Endodermal cell (in vitro differentiated cells): ENCODE data around the gene PARP15. TPM values are rescaled to one million over a fixed set of nuclear protein-coding genes. Genes with fewer than 3 reads are reported as not detected.

Experiments
- DNase-seq: peaks from one replicate; pipeline ENCODE4 v3.0.0-alpha.2; 2017
- H3K27ac ChIP-seq: 2 replicates; pipeline ENCODE4 v1.5.1; 2013; ENCODE audit warnings: mild to moderate bottlenecking, low read depth, low read length, moderate library complexity
- H3K27me3 ChIP-seq: 2 replicates; pipeline ENCODE4 v1.6.1; 2013; ENCODE audit warnings: mild to moderate bottlenecking, low read length, moderate library complexity; ENCODE audit not compliant: insufficient read depth, control insufficient read depth, poor library complexity, severe bottlenecking
- H3K36me3 ChIP-seq: 2 replicates; pipeline ENCODE4 v1.7.0; 2013; ENCODE audit warnings: mild to moderate bottlenecking, low read length, moderate library complexity; ENCODE audit not compliant: control insufficient read depth, insufficient read depth
- H3K4me1 ChIP-seq: one replicate; pipeline ENCODE4 v1.7.0; 2013; ENCODE audit warnings: low read length; ENCODE audit not compliant: control insufficient read depth, insufficient read depth
- H3K4me3 ChIP-seq: 2 replicates; pipeline ENCODE4 v1.5.1; 2013; ENCODE audit warnings: mild to moderate bottlenecking, low read length, moderate library complexity
- H3K9ac ChIP-seq: 2 replicates; pipeline ENCODE4 v1.6.1; 2013; ENCODE audit warnings: mild to moderate bottlenecking, low read length, moderate library complexity; ENCODE audit not compliant: poor library complexity, severe bottlenecking; ENCODE audit errors: extremely low read depth
- H3K9me3 ChIP-seq: 2 replicates; pipeline ENCODE4 v1.6.1; 2013; ENCODE audit warnings: mild to moderate bottlenecking, low read length, moderate library complexity; ENCODE audit not compliant: control insufficient read depth
- H3K27ac Mint-ChIP-seq: 2 replicates; pipeline ENCODE4 v1.8.0; 2020; ENCODE audit warnings: mixed read lengths
- H3K27me3 Mint-ChIP-seq: 2 replicates; pipeline ENCODE4 v1.8.0; 2021; ENCODE audit warnings: mild to moderate bottlenecking, mixed read lengths; ENCODE audit not compliant: insufficient read depth
- H3K36me3 Mint-ChIP-seq: 2 replicates; pipeline ENCODE4 v1.8.0; 2020; ENCODE audit warnings: low read depth, mixed read lengths
- H3K4me1 Mint-ChIP-seq: 2 replicates; pipeline ENCODE4 v1.8.0; 2020; ENCODE audit warnings: mixed read lengths
- H3K4me3 Mint-ChIP-seq: 2 replicates; pipeline ENCODE4 v1.8.0; 2020; ENCODE audit warnings: mild to moderate bottlenecking, moderate library complexity, mixed read lengths
- H3K9me3 Mint-ChIP-seq: 2 replicates; pipeline ENCODE4 v1.8.0; 2020; ENCODE audit warnings: mild to moderate bottlenecking, mixed read lengths
- WGBS, 2 experiments: methylation state at CpG; one replicate each; pipeline versions ENCODE4 v1.1.5 to v1.1.7; 2013; ENCODE audit warnings: missing lambda C conversion rate in 2 of 2, mixed read lengths in 1 of 2; ENCODE audit not compliant: insufficient coverage in 1 of 2, insufficient read length in 1 of 2; 5-methylcytosine and 5-hydroxymethylcytosine counted together
- total RNA-seq, 2 donors: library from RNA; stranded (reverse); fragmentation: NEBNext Ultra II Directional in 1 of 2; extraction: Animal tissue kit (Norgen Biotek cat#: 25700) in 1 of 2; gene quantifications; 2 replicates in 1 of 2; 3 replicates in 1 of 2; pipeline ENCODE4 v1.2.1, GENCODE V29; 2021
- TF ChIP-seq, protein P1 (sequence below): fragments of 200-600 bp; sonication (generic); conservative IDR thresholded peaks from 2 replicates; pipeline ENCODE4 v1.5.0; 2021; ENCODE audit warnings: antibody characterized with exemption, mild to moderate bottlenecking

Gene PARP15
- total RNA-seq, 2 donors from 2014 or later, result 0.18 to 0.44 TPM

DNA sequence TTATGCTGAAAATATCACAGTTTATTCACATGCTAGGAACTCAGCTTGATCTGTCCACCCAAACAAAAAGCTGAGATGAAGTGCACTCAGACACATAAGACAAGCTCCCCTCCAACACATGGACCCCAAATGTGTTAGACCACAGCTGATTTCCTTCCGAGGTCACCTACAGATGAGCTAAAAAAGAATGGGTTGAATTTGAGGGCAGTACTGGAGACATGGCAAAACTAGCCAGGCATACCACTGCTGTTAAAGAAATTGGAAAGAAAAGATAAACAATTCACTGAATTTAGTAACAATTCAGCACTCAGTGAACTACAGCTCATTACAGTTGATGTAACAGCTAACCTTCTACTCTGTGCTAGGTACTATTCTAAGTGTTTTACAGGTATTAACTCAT, 28.8 kb upstream of the PARP15 start:
- Mint-ChIP-seq H3K36me3 (no peaks in the 10 kb centered on the region), H3K9me3 (no peaks in the 10 kb centered on the region), H3K27me3 (no peaks in the 10 kb centered on the region), H3K4me1 (no peaks in the 10 kb centered on the region), H3K4me3 (no peak overlapping the region), H3K27ac (no peak overlapping the region)
- TF ChIP-seq, protein P1, sequence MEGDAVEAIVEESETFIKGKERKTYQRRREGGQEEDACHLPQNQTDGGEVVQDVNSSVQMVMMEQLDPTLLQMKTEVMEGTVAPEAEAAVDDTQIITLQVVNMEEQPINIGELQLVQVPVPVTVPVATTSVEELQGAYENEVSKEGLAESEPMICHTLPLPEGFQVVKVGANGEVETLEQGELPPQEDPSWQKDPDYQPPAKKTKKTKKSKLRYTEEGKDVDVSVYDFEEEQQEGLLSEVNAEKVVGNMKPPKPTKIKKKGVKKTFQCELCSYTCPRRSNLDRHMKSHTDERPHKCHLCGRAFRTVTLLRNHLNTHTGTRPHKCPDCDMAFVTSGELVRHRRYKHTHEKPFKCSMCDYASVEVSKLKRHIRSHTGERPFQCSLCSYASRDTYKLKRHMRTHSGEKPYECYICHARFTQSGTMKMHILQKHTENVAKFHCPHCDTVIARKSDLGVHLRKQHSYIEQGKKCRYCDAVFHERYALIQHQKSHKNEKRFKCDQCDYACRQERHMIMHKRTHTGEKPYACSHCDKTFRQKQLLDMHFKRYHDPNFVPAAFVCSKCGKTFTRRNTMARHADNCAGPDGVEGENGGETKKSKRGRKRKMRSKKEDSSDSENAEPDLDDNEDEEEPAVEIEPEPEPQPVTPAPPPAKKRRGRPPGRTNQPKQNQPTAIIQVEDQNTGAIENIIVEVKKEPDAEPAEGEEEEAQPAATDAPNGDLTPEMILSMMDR, result no peak
- no peaks in the 10 kb centered on the region for H3K27me3 ChIP-seq
- H3K9me3 ChIP-seq, result no peaks in the 10 kb centered on the region
- no peak overlapping the region for H3K27ac ChIP-seq
- WGBS, 2 experiments, result 89% methylated on average over 1 of the region's 1 CpG; no CpG with 5 or more reads in 1 of the 2 experiments
- no peak overlapping the region for H3K9ac ChIP-seq
- H3K4me1 ChIP-seq, result no peaks in the 10 kb centered on the region
- H3K36me3 ChIP-seq, result no peaks in the 10 kb centered on the region
- H3K4me3 ChIP-seq, result no peak overlapping the region
- DNase-seq, result peak; percentile 9

DNA sequence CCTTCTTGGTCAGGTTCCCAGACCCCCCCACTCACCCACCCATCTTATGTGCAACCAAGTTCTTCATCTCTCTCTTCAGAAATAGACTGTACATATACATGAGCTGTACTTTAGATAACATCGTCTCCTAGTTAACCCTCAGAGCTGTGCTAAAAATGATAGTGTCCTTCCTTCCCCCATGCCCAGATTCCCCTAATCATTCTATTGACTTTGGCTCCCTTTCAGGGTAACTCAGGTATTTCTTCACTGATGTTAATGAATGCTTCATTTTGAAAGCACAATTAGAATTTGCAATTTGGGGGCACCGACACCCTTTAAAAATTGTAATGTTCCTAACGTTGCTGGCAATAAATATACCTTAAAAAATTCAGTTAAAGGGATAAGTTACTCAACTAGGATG, 24.3 kb upstream of the PARP15 start:
- Mint-ChIP-seq H3K4me1 (peaks cover 5% of the 10 kb centered on the region), H3K36me3 (no peaks in the 10 kb centered on the region), H3K27me3 (no peaks in the 10 kb centered on the region), H3K9me3 (no peaks in the 10 kb centered on the region), H3K27ac (no peak overlapping the region), H3K4me3 (no peak overlapping the region)
- Histone ChIP-seq H3K27me3 (no peaks in the 10 kb centered on the region), H3K4me1 (no peaks in the 10 kb centered on the region), H3K4me3 (no peak overlapping the region), H3K9ac (no peak overlapping the region), H3K27ac (no peak overlapping the region), H3K36me3 (no peaks in the 10 kb centered on the region), H3K9me3 (no peaks in the 10 kb centered on the region)
- 54 to 100% methylated on average over 1 to 3 of the region's 3 CpGs for WGBS, 2 experiments
- TF ChIP-seq, protein P1, result no peak
- DNase-seq, result no peak

DNA sequence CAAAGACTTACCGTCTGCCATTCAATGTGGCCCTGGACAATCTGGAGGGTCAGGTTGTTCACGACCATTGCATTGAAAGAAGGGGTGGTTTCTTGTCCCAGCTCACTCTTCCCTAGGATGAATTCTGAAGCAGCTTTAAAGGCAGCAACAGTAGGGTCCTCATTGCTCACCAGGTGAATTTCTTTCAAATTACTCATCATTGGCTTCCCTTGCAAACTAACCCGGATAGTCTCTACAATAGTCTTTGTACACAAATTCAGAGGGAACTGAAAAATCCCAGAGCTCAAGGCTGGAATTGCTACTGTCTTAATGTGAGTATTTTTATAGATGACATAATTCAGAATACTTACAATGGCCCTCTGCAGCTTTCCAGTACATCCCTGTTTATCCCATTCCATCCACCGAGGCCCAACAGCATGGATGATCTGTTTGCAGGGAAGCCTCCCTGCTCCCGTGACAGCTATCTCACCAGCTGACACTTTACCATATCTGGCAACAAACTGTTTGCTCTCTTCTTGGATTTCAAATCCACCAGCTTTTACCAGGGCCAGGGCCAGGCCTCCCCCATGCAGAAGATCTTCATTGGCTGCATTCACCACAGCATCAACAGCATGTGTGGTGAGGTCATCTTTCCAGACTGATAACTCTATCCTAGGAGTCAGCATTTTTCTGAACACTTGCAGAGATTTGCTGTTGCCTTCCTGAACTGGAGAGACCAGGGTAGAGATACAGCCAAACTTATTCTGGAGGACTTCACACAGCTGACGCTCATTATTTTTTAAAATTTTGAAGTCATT, 22.0 kb upstream of the PARP15 start:
- H3K4me1 Mint-ChIP-seq, result peaks cover 12% of the 10 kb centered on the region
- Histone ChIP-seq H3K27ac (no peak overlapping the region), H3K4me1 (no peaks in the 10 kb centered on the region), H3K9ac (no peak overlapping the region), H3K4me3 (no peak overlapping the region), H3K9me3 (no peaks in the 10 kb centered on the region), H3K36me3 (no peaks in the 10 kb centered on the region), H3K27me3 (no peaks in the 10 kb centered on the region)
- WGBS, 2 experiments, result 87 to 91% methylated on average over 5 to 6 of the region's 6 CpGs
- no peak overlapping the region for H3K4me3 Mint-ChIP-seq
- no peaks in the 10 kb centered on the region for H3K27me3 Mint-ChIP-seq
- peak; percentile 38 for DNase-seq
- no peak overlapping the region for H3K27ac Mint-ChIP-seq
- H3K36me3 Mint-ChIP-seq, result no peaks in the 10 kb centered on the region
- TF ChIP-seq, protein P1, result no peak
- no peaks in the 10 kb centered on the region for H3K9me3 Mint-ChIP-seq
